GM12878 (cell line): ENCODE results near the gene CCT4.

Experiments used
- ATF7 ChIP-seq: fragments of 450-650 bp; IDR thresholded peaks from 2 replicates; pipeline ENCODE4 v1.6.1; 2016; ENCODE audit warnings: low read depth, mild to moderate bottlenecking
- CBFB ChIP-seq: IDR thresholded peaks from 2 replicates; pipeline ENCODE4 v1.6.1; 2016; ENCODE audit warnings: antibody characterized with exemption, low read depth
- CHD1 ChIP-seq: IDR thresholded peaks from 2 replicates; pipeline ENCODE4 v1.6.1; 2012; ENCODE audit warnings: low read depth, low read length, improper control_type of control experiment
- EZH2 ChIP-seq: IDR thresholded peaks from 2 replicates; pipeline ENCODE4 v1.6.1; 2012; ENCODE audit warnings: low read depth, mild to moderate bottlenecking, control low read depth, inconsistent platforms, low read length, borderline replicate concordance; ENCODE audit not compliant: control insufficient read depth
- NR2C1 ChIP-seq: fragments of 450-650 bp; IDR thresholded peaks from 2 replicates; pipeline ENCODE4 v1.6.1; 2017; ENCODE audit warnings: antibody characterized with exemption, mild to moderate bottlenecking, moderate library complexity
- POLR2A ChIP-seq: IDR thresholded peaks from 2 replicates; pipeline ENCODE4 v1.6.1; 2011; ENCODE audit warnings: low read depth, mild to moderate bottlenecking, low read length
- POLR2AphosphoS5 ChIP-seq: IDR thresholded peaks from 2 replicates; pipeline ENCODE4 v1.6.1; 2011; ENCODE audit warnings: mild to moderate bottlenecking, low read length, inconsistent platforms
- SIN3A ChIP-seq: IDR thresholded peaks from 2 replicates; pipeline ENCODE4 v1.6.1; 2012; ENCODE audit warnings: low read depth, low read length, improper control_type of control experiment
- TCF12 ChIP-seq: IDR thresholded peaks from 2 replicates; pipeline ENCODE4 v1.6.1; 2011; ENCODE audit warnings: low read depth, mild to moderate bottlenecking, low read length
- YY1 ChIP-seq: IDR thresholded peaks from 2 replicates; pipeline ENCODE4 v1.6.1; 2011; ENCODE audit warnings: low read depth, mild to moderate bottlenecking, low read length
- ZNF274 ChIP-seq: IDR thresholded peaks from one replicate; pipeline ENCODE4 v1.8.0; 2011; ENCODE audit not compliant: insufficient read length, insufficient read depth
- ZSCAN29 ChIP-seq: fragments of 450-650 bp; IDR thresholded peaks from 2 replicates; pipeline ENCODE4 v1.6.1; 2017; ENCODE audit warnings: mild to moderate bottlenecking, moderate library complexity
- TF ChIP-seq, protein P1 (sequence below), 3 experiments: IDR thresholded peaks in 2 of 3; conservative IDR thresholded peaks in 1 of 3; 2 replicates each; pipeline ENCODE4 v1.5.1; 2011; ENCODE audit warnings: low read depth in 3 of 3, low read length in 3 of 3, mild to moderate bottlenecking in 3 of 3, control low read depth in 2 of 3, moderate library complexity in 2 of 3, inconsistent platforms in 1 of 3, mixed read lengths in 1 of 3; ENCODE audit not compliant: control insufficient read depth in 2 of 3, insufficient read depth in 1 of 3; ENCODE audit errors: extremely low read depth in 1 of 3
- TF ChIP-seq, protein P2 (sequence below): IDR thresholded peaks from 2 replicates; pipeline ENCODE4 v1.6.1; 2012; ENCODE audit warnings: low read length, inconsistent platforms

DNA sequence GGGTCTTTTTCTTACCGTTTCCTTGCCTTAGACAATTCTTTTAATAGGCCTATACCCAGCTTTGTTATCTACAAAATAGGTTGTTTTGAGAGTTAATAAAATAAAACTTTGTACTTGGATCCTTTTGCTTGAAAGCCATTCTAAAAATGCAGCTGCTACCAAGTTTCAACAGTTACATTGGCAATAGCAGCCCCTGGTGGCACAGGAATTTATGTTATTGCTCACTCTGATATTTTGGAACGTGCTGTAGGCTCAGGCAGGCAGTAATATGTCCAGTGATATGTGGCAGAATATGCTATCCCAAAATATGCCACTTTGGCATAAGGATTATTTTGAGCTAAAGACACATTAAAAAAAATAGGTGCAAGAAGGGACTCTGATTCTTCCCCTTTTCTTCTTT is 10.4 kb upstream of the CCT4 start:
- TF ChIP-seq ZSCAN29 (no peak), ATF7 (no peak), POLR2AphosphoS5 (no peak), CHD1 (no peak), ZNF274 (no peak), TCF12 (no peak), POLR2A (no peak), EZH2 (no peak), NR2C1 (no peak), CBFB (no peak), SIN3A (no peak), YY1 (no peak)
- TF ChIP-seq, protein P1, sequence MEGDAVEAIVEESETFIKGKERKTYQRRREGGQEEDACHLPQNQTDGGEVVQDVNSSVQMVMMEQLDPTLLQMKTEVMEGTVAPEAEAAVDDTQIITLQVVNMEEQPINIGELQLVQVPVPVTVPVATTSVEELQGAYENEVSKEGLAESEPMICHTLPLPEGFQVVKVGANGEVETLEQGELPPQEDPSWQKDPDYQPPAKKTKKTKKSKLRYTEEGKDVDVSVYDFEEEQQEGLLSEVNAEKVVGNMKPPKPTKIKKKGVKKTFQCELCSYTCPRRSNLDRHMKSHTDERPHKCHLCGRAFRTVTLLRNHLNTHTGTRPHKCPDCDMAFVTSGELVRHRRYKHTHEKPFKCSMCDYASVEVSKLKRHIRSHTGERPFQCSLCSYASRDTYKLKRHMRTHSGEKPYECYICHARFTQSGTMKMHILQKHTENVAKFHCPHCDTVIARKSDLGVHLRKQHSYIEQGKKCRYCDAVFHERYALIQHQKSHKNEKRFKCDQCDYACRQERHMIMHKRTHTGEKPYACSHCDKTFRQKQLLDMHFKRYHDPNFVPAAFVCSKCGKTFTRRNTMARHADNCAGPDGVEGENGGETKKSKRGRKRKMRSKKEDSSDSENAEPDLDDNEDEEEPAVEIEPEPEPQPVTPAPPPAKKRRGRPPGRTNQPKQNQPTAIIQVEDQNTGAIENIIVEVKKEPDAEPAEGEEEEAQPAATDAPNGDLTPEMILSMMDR (IDR thresholded peaks at IDR 0.05 in 2 of 3, conservative IDR thresholded peaks at IDR 0.05 in 1 of 3; ENCODE audit: control insufficient read depth in 2 of 3, extremely low read depth in 1 of 3, insufficient read depth in 1 of 3, low read depth in 3 of 3, low read length in 3 of 3): peak; percentile 66 to 75 (median 67)
- TF ChIP-seq, protein P2, sequence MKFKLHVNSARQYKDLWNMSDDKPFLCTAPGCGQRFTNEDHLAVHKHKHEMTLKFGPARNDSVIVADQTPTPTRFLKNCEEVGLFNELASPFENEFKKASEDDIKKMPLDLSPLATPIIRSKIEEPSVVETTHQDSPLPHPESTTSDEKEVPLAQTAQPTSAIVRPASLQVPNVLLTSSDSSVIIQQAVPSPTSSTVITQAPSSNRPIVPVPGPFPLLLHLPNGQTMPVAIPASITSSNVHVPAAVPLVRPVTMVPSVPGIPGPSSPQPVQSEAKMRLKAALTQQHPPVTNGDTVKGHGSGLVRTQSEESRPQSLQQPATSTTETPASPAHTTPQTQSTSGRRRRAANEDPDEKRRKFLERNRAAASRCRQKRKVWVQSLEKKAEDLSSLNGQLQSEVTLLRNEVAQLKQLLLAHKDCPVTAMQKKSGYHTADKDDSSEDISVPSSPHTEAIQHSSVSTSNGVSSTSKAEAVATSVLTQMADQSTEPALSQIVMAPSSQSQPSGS: no peak
